Activated naive CD4-positive, alpha-beta T cell (primary cell): Measurements from ENCODE around the gene DRICH1.
"Not testable (repeated sequence)": the region's sequence is repeated elsewhere in the genome, so short reads cannot be mapped to it uniquely, and the experiment has no call there.

Source experiments
- DNase-seq, 4 experiments: peaks; one replicate each; lab custom pipeline; 2025; lab: John Stamatoyannopoulos, UW

The DRICH1 gene

GRCh38 chr22:23649071-23649501 lies 17.0 kb upstream of the DRICH1 start:
- DNase-seq = no peak

GRCh38 chr22:23646526-23646925 lies 14.4 kb upstream of the DRICH1 start:
- DNase-seq = not testable (repeated sequence)

GRCh38 chr22:23640206-23640605 lies 8.1 kb upstream of the DRICH1 start:
- not testable (repeated sequence) for DNase-seq

- DNase-seq = no peak
These were observed 7.5 kb upstream of the DRICH1 start for GRCh38 chr22:23639661-23640060.

- no peak for DNase-seq
These were observed 6.5 kb upstream of the DRICH1 start for GRCh38 chr22:23638611-23639010.

- DNase-seq = not testable (repeated sequence)
These were observed 3.2 kb upstream of the DRICH1 start for GRCh38 chr22:23635291-23635690.

- DNase-seq = not testable (repeated sequence)
These were observed 3.9 kb downstream of the DRICH1 start for GRCh38 chr22:23628056-23628743.

GRCh38 chr22:23627401-23628055 lies 4.6 kb downstream of the DRICH1 start:
- DNase-seq = peak in 2 of 4 experiments; percentile 15 to 54

GRCh38 chr22:23626286-23626975 lies 5.7 kb downstream of the DRICH1 start:
- DNase-seq = no peak

GRCh38 chr22:23622634-23623033 lies 9.5 kb downstream of the DRICH1 start:
- DNase-seq = no peak

- not testable (repeated sequence) for DNase-seq
These were observed 10.2 kb downstream of the DRICH1 start for GRCh38 chr22:23621916-23622315.

GRCh38 chr22:23621082-23621780 lies 10.9 kb downstream of the DRICH1 start:
- no peak for DNase-seq

GRCh38 chr22:23613193-23613972 lies 18.7 kb downstream of the DRICH1 start:
- no peak for DNase-seq

GRCh38 chr22:23609983-23610781 lies 21.9 kb downstream of the DRICH1 start:
- DNase-seq = no peak

GRCh38 chr22:23608583-23608982 lies 23.5 kb downstream of the DRICH1 start:
- no peak for DNase-seq

- DNase-seq = no peak
These were observed 25.7 kb downstream of the DRICH1 start for GRCh38 chr22:23606204-23607131.

GRCh38 chr22:23604939-23605712 lies 27.0 kb downstream of the DRICH1 start:
- DNase-seq = no peak

- no peak for DNase-seq
These were observed 28.9 kb downstream of the DRICH1 start for GRCh38 chr22:23603266-23603665.
